Measurements from ENCODE around the gene DENND4A.

GRCh38 chr15:65633752-65634151 is 158.3 kb downstream of the DENND4A start:
- TF ChIP-seq FOXP2 (optimal IDR thresholded peaks at IDR 0.05; ENCODE audit: borderline replicate concordance, extremely low read depth, extremely low read length, insufficient read depth): no peak
- TF ChIP-seq REST (IDR thresholded peaks at IDR 0.05; ENCODE audit: insufficient read depth in 1 of 2, low read depth in 2 of 2, low read length in 2 of 2): no peak
- TF ChIP-seq POLR2AphosphoS5 (IDR thresholded peaks at IDR 0.05; ENCODE audit: low read depth, low read length): no peak

Measured in PFSK-1 (cell line).